NCI-H510A (cell line): ENCODE results near the gene DYRK1A.
"Not testable (repeated sequence)": the region's sequence is repeated elsewhere in the genome, so short reads cannot be mapped to it uniquely, and the experiment has no call there.

Source experiments
- DNase-seq: peaks from one replicate; lab custom pipeline; 2025; lab: John Stamatoyannopoulos, UW

The DYRK1A gene

GRCh38 chr21:37366482-37367316 is at the start of gene DYRK1A:
TSS of gene DYRK1A (plus strand) at chr21:37366773. CDS start at chr21:37420375, 53,602 bp downstream.
- DNase-seq, result peak; percentile 98

DNA sequence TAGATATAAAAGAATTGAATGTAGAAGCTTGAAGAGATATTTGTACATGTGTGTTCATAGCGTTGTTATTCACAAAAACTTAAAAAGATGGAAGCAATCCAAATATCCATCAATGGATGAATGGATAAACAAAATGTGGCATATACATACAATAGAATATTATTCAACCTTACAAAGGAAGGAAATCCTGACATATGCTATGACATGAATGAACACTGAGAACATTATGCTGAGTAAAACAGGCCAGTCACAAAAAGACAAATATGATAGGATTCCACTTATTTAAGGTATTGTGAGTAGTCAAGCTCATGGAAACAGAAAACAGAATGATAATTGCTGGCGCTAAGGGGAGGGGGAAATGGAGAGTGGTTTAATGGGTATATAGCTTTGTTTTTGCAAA is 47.0 kb upstream of the DYRK1A start:
- no peak for DNase-seq

DNA sequence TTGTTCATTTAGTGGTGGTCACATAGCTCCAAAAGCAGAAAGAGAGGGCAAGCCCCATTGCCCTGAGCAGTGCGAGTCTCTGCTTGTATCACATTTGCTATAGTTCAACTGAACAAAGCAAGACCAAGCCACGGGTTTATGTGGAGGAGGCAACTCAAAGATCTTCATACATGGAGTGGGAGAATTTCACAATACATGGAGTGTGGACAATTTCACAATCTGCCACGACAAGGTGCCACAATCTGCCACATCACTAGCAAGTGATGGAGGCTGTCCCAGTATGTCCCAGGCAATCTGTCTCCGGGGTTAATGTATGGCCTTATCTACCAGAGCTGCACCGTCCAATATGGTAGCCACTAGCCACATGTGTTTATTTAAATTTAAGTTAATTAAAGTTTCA is 44.5 kb upstream of the DYRK1A start:
- no peak for DNase-seq

- no peak for DNase-seq
These were observed 42.0 kb upstream of the DYRK1A start for GRCh38 chr21:37324558-37324957.

GRCh38 chr21:37328147-37328546 is 38.4 kb upstream of the DYRK1A start:
- DNase-seq, result not testable (repeated sequence)

DNA sequence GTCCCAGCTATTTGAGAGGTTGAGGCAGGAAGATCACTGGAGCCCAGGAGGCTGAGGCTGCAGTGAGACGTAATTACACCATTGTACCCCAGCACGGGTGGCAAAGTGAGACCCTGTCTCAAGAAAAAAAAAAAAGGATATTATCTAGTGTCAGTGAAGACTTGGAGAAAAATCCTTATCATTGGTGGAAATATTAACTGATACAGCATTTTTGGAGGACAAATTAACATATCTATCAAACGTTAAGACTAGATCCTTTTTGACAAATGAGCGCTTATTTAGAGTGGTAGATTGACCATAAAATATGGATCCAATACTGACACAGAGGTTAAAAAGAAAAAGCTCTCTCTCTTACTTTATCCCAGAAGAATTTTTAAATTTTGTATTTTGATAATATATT is 35.2 kb upstream of the DYRK1A start:
- DNase-seq, result no peak

DNA sequence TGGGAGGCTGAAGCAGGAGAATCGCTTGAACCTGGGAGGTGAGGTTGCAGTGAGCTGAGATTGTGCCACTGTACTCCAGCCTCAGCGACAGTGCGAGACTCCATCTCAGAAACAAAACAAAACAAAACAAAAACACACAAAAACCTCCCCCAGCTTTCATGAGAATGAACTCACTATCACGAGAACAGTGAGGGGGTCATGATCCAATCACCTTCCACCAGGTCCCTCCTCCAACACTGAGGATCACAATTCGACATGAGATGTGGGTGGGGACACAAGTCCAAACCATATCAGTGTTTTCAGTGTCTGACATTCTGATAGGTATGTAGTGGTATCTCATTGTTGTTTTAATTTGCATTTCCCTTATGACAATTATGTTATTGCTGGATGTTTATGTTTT is 31.5 kb upstream of the DYRK1A start:
- DNase-seq, result no peak

DNA sequence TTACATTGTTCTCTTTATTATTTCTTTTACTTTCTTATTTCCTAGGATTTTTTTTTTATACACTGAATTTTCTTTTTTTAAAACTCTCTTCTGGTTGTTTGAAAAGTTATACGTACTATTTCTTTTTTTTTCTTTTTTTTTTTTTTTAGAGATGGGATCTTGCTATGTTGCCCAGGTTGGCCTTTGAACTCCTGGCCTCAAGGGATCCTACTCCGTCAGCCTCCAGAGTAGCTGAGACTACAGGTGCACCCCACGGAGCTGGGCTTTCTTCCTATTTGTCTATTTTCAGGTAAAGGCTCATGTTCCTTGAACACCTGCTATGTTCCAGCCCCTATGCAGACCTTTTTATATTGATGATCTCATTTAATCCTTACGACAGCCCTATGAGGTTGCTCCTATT is 29.4 kb upstream of the DYRK1A start:
- DNase-seq, result no peak

GRCh38 chr21:37337831-37338230 is 28.7 kb upstream of the DYRK1A start:
- DNase-seq, result no peak

DNA sequence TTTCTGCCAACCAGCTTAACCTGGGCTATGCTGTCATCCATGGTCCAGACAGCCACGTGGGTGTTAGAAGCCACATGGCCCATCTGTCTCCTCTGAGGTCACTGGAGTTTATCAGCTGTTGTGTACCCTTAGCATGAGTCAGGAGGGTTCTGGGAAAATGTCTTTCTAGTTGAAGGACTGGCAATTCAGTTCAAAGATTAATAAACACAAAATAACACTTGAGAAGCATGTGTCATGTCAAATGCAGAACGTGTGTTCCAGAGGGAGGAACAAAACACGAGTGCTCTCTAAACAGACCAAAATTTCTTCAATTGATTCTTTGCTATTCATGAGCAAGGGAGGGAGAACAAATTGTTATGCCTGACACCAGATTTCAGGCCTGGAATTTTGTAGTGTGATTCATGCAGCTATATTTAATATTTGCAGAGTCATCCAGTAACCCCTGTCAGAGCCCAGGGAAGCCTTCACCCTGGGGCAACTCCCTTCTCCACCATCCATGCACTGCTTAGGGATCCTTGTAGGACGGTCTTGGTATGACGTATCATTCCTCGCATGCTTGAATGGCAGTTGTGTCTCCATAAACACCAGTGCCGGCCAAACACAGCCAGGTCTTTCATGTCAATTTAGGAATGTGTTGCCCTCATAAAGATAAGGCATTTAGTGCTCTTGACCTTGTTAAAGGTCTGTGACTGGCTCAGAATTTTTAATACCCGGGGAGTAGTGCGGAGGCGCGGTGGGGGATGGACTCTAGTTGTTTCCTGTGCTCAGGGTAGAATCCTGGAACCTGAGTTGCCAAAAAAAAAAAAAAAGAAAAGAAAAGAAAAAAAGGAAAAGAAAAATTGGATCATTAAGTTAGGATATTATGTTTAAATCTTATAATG is 27.7 kb upstream of the DYRK1A start:
- no peak for DNase-seq

DNA sequence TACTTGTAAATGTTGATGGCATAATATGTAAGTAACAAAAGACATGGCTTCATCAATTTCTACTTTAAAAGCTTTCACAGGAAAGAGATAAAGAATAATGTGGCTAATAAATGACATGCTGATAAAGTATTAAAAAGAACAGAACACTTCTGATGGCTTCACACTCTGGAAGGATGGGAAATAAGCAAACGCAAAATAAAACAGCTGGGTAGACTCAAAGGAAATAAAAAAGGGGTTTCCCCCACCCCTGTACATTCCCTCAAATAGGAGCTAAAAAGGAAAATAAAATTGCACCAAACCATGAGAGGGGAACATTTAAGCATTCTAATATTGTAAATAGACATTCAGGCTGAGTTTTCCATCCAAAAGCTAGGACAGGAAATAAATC is 27.0 kb upstream of the DYRK1A start:
- no peak for DNase-seq

DNA sequence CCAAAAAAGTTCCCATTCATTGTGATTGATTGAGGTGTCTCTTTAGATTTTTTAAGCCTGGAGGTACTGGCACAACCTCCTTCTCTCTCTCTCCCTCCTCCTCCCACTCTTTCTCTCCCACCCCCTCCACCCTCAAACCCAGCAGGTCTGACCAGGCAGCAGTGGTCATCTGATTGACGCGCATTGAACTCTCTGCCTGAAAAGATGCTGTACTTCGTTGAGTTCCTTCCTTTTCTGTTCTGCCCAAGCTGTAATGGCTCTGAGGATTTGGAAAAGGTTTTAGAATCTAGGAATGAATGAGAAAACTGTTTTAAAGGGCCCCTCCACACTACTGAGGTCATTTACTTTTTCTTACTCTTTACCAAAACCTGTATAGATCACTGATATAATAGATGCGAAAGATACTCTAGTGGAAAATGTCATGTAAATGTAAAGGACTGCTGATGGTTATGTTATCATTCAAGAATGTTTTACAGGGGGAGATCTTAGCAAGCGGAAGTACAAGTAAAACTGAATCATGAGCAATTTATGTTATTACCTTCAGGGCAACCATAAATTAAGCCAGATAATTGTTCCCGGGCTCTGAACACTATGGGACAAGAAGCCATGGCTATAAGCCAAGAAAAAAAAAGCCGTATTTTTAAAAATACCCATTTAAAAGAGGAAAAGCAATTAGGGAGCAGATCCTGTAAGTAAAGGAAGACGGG is 25.2 kb upstream of the DYRK1A start:
- DNase-seq, result no peak

GRCh38 chr21:37342046-37342632 is 24.4 kb upstream of the DYRK1A start:
- DNase-seq, result no peak

DNA sequence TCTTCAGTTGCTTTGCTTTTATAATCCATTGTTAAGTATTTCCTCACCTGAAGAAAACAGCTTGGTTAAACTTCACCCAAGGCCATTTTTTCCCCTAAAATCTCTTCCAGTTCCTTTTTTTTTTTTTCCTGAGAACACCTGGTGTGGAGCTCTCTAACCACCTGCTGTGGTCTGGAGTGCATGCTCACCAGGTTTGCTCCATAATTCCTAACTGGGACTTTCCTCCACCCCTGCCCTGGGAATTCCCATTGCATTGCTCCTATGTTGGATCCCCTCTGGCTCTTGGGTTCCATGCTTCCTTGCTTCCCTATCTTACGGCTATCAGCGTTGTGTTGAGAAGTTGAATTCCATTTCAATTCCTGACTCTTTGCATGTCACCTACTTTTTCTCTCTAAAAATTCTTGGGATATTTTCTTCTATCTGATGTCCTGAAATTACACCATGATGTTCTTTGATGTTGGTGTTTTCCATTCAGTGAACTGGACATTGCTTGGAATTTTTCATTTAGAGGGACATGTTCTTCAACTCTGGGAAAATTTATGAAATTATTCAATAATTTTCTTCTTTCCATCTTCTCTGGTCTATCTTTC is 19.6 kb upstream of the DYRK1A start:
- no peak for DNase-seq

DNA sequence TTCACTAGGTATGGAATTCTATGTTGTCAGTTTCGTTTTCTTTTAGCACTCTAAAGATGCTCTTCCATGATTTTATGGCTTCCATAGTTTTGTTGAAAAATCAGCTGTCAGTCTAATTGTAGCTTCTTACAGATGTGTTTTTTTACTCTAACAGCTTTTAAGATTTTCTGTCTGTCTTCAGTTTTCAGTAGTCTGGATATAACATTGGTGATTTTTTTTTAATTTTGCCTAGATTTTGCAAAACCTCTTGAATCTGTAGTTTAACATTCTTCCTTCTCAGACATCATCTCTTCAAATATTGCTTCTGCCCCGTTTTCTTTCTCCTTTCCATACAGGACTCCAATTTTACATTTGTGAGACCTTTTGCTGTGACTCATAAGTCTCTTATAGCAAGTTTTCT is 17.9 kb upstream of the DYRK1A start:
- no peak for DNase-seq

DNA sequence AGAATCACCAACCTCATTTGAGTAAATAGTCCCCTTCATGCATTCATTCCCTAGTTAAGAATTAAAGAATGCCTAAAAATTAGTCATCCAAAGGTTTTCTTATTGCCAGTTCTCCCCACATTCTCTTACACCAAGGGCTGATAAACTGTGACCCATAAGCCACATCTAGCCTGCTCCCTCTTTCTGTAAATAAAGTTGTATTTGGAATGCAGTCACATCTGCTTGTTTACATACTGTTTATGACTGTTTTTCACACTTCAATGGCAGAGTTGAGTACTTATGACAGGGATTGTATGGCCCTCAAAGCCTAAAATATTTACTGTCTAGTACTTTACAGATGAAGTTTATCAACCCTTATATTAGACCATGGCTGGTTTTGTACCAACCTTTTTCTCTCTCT is 16.1 kb upstream of the DYRK1A start:
- DNase-seq, result no peak

DNA sequence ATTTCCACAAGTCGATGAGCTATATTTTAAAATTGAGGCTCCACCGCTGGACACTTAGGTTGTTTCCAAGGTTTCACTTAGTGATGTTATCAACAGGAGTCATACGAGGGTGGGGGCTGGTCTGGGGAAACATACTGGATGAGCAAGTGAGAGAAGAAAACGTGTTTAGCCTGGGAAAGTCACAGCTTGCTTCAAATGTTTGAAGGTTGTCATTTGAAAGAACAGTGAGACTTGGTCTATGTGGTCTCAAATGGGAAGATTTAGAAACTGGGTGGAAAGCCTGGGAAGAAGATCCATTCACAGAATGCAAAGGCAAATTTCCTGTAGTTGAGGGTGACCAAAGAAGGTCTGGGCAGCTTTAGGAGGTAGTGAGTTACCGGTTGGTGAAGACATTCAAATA is 9.9 kb upstream of the DYRK1A start:
- DNase-seq, result no peak

- DNase-seq, result no peak
These were observed 8.9 kb upstream of the DYRK1A start for GRCh38 chr21:37357691-37358090.

DNA sequence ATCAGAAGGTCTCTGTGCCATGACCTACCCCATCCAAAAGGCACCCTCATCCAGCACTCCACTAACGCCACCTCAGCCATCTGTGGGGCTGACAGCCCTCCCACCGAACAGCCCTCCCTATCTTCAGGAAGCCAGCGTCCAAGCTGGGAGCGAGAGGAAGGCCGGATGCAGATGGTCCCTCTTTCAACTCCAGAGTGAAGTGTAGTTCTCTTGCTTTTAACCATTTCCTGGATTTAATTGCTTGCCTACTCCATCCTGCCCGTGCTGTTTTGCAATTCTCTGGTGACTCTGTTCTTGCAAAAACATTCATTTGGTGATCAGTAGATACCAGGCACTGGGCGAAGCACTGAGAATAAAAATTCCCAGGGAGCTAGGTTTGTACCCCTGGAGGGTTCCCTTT is 8.2 kb upstream of the DYRK1A start:
- peak; percentile 46 for DNase-seq

- DNase-seq, result no peak
These were observed 2.6 kb upstream of the DYRK1A start for GRCh38 chr21:37363936-37364335.

DNA sequence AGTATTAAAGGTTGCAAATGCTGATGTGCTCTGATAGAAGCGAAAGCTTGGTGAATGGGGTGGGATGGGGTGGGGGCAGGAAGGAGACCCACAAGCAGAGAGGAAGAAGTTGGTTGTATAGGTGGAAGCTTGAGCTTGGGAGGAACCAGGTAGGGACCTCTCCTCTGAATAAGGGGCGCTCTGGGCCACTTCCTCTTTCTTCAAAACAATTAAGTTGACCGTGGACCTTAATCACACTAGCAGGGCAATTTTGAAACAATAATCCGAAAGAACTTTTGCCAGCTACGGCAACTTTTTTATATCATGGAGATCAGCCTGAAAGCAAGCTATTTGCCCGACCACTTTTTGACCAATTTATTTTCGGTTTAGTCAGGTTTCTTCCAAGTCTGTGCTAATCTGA is 1.9 kb upstream of the DYRK1A start:
- no peak for DNase-seq
